GM12873 (cell line): ENCODE measurements around the gene OBI1.

Source experiments
- CTCF ChIP-seq: IDR thresholded peaks from 2 replicates; pipeline ENCODE4 v1.5.1; 2012; ENCODE audit warnings: low read depth, mild to moderate bottlenecking, moderate library complexity, low read length, control low read depth; ENCODE audit not compliant: insufficient read depth; ENCODE audit errors: missing control alignments

Gene OBI1

GRCh38 chr13:78638216-78638615, 20.7 kb downstream of the OBI1 start:
- TF ChIP-seq CTCF, result no peak

- TF ChIP-seq CTCF, result no peak
Measured at GRCh38 chr13:78636495-78636894, 22.5 kb downstream of the OBI1 start.

- no peak for TF ChIP-seq CTCF
Measured at GRCh38 chr13:78632996-78633395, 26.0 kb downstream of the OBI1 start.

GRCh38 chr13:78631077-78631476, 27.9 kb downstream of the OBI1 start:
- no peak for TF ChIP-seq CTCF

- TF ChIP-seq CTCF, result no peak
Measured at GRCh38 chr13:78630511-78630910, 28.4 kb downstream of the OBI1 start.

GRCh38 chr13:78625384-78625783, 33.6 kb downstream of the OBI1 start:
- TF ChIP-seq CTCF, result no peak

- no peak for TF ChIP-seq CTCF
Measured at GRCh38 chr13:78623132-78623531, 35.8 kb downstream of the OBI1 start.
